HL-60 (cell line): Measurements from ENCODE around the gene ABHD17A.

ENCODE experiments used
- GABPA ChIP-seq: IDR thresholded peaks from 2 replicates; pipeline ENCODE4 v1.6.1; 2012; ENCODE audit warnings: low read depth
- POLR2AphosphoS5 ChIP-seq: IDR thresholded peaks from 2 replicates; pipeline ENCODE4 v1.6.1; 2012; ENCODE audit warnings: low read depth
- SPI1 ChIP-seq: IDR thresholded peaks from 2 replicates; pipeline ENCODE4 v1.6.1; 2012; ENCODE audit warnings: low read depth, mild to moderate bottlenecking, borderline replicate concordance
- TF ChIP-seq, protein P1 (sequence below): IDR thresholded peaks from one replicate; pipeline ENCODE4 v1.5.1; 2011; ENCODE audit warnings: low read length, control low read depth, inconsistent platforms; ENCODE audit not compliant: insufficient read depth
- TF ChIP-seq, protein P2 (sequence below): IDR thresholded peaks from 2 replicates; pipeline ENCODE4 v1.6.1; 2012; ENCODE audit warnings: low read depth; ENCODE audit not compliant: insufficient replicate concordance

DNA sequence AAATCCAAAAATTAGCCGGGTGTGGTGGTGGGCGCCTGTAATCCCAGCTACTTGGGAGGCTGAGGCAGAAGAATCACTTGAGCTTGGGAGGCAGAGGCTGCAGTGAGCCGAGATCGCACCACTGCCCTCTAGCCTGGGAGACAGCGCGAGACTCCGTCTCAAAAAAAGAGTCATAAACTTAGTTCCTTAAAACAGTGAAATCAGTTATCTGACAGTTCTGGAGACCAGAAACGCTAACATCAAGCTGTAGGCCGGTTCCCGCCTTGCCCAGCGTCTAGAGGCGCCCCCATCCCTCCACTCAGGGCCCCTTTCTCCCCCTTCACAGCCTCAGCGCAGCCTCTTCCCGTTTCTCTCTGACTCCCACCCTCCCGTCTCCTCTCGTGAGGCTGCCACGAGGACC is 31.9 kb upstream of the ABHD17A start:
- TF ChIP-seq, protein P1, sequence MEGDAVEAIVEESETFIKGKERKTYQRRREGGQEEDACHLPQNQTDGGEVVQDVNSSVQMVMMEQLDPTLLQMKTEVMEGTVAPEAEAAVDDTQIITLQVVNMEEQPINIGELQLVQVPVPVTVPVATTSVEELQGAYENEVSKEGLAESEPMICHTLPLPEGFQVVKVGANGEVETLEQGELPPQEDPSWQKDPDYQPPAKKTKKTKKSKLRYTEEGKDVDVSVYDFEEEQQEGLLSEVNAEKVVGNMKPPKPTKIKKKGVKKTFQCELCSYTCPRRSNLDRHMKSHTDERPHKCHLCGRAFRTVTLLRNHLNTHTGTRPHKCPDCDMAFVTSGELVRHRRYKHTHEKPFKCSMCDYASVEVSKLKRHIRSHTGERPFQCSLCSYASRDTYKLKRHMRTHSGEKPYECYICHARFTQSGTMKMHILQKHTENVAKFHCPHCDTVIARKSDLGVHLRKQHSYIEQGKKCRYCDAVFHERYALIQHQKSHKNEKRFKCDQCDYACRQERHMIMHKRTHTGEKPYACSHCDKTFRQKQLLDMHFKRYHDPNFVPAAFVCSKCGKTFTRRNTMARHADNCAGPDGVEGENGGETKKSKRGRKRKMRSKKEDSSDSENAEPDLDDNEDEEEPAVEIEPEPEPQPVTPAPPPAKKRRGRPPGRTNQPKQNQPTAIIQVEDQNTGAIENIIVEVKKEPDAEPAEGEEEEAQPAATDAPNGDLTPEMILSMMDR = no peak
- TF ChIP-seq POLR2AphosphoS5 (no peak), SPI1 (no peak), GABPA (no peak)
- TF ChIP-seq, protein P2, sequence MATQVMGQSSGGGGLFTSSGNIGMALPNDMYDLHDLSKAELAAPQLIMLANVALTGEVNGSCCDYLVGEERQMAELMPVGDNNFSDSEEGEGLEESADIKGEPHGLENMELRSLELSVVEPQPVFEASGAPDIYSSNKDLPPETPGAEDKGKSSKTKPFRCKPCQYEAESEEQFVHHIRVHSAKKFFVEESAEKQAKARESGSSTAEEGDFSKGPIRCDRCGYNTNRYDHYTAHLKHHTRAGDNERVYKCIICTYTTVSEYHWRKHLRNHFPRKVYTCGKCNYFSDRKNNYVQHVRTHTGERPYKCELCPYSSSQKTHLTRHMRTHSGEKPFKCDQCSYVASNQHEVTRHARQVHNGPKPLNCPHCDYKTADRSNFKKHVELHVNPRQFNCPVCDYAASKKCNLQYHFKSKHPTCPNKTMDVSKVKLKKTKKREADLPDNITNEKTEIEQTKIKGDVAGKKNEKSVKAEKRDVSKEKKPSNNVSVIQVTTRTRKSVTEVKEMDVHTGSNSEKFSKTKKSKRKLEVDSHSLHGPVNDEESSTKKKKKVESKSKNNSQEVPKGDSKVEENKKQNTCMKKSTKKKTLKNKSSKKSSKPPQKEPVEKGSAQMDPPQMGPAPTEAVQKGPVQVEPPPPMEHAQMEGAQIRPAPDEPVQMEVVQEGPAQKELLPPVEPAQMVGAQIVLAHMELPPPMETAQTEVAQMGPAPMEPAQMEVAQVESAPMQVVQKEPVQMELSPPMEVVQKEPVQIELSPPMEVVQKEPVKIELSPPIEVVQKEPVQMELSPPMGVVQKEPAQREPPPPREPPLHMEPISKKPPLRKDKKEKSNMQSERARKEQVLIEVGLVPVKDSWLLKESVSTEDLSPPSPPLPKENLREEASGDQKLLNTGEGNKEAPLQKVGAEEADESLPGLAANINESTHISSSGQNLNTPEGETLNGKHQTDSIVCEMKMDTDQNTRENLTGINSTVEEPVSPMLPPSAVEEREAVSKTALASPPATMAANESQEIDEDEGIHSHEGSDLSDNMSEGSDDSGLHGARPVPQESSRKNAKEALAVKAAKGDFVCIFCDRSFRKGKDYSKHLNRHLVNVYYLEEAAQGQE = no peak
